Cardiac muscle cell (in vitro differentiated cells and primary cell): Measurements from ENCODE around the gene MFAP5. TPM values are rescaled to one million over a fixed set of nuclear protein-coding genes. Genes with fewer than 3 reads are reported as not detected.
A peak's percentile ranks its signal among the peaks of the same experiment; 100 is the strongest.
"Not testable (repeated sequence)": the region's sequence is repeated elsewhere in the genome, so short reads cannot be mapped to it uniquely, and the experiment has no call there.

Source experiments
- DNase-seq, 2 donors: peaks; one replicate each; pipeline versions ENCODE4 v3.0.0 to v3.0.0-alpha.2; 2010 to 2017; ENCODE audit warnings: low read depth in 1 of 2, low spot score in 1 of 2
- H3K27ac ChIP-seq: fragments of 200-600 bp; sonication (generic); 2 replicates; pipeline ENCODE4 v1.5.1; 2016
- H3K27me3 ChIP-seq: fragments of 200-600 bp; sonication (generic); 2 replicates; pipeline ENCODE4 v1.6.0; 2016; ENCODE audit warnings: control low read depth
- H3K36me3 ChIP-seq: fragments of 200-600 bp; sonication (generic); 2 replicates; pipeline ENCODE4 v1.5.1; 2016; ENCODE audit warnings: control low read depth
- H3K4me1 ChIP-seq: fragments of 200-600 bp; sonication (generic); 2 replicates; pipeline ENCODE4 v1.8.1; 2017; ENCODE audit warnings: low read depth, mild to moderate bottlenecking, mixed run types
- H3K4me3 ChIP-seq: fragments of 200-600 bp; sonication (generic); 2 replicates; pipeline ENCODE4 v1.5.1; 2016; ENCODE audit warnings: mild to moderate bottlenecking
- H3K9me3 ChIP-seq: fragments of 200-600 bp; sonication (generic); 2 replicates; pipeline ENCODE4 v1.5.1; 2017; ENCODE audit warnings: low read depth, mild to moderate bottlenecking, control low read depth
- CTCF ChIP-seq: IDR thresholded peaks from 2 replicates; pipeline ENCODE4 v1.5.1; 2012; ENCODE audit warnings: low read depth, mild to moderate bottlenecking, low read length
- polyA plus RNA-seq: library from polyadenylated mRNA; unstranded; fragments of >200 nt; fragmentation: Nextera tagmentation; extraction: Ambion mirVana; gene quantifications from 2 replicates; pipeline ENCODE4 v1.2.1, GENCODE V29; 2016
- total RNA-seq: library from RNA; depleted of rRNA; stranded (reverse); fragments of >200 nt; gene quantifications from 2 replicates; pipeline ENCODE4 v1.2.3, GENCODE V29; 2016

The MFAP5 gene
- total and polyA plus RNA-seq, 2 experiments from 2014 or later = not detected

- Histone ChIP-seq H3K27ac (peak overlapping the region; percentile 71), H3K4me3 (no peak overlapping the region), H3K4me1 (peaks cover 9% of the 10 kb centered on the region), H3K27me3 (no peaks in the 10 kb centered on the region), H3K36me3 (no peaks in the 10 kb centered on the region), H3K9me3 (no peaks in the 10 kb centered on the region)
- peak in 1 of 2 donors; percentile 44 for DNase-seq
- no peak for TF ChIP-seq CTCF
Measured at GRCh38 chr12:8629486-8630033, 33.1 kb downstream of the MFAP5 start.

GRCh38 chr12:8628731-8629130 lies 33.9 kb downstream of the MFAP5 start:
- Histone ChIP-seq H3K36me3 (no peaks in the 10 kb centered on the region), H3K4me3 (no peak overlapping the region), H3K4me1 (peaks cover 9% of the 10 kb centered on the region), H3K27ac (no peak overlapping the region), H3K9me3 (no peaks in the 10 kb centered on the region), H3K27me3 (no peaks in the 10 kb centered on the region)
- no peak for TF ChIP-seq CTCF
- DNase-seq = no peak

GRCh38 chr12:8624750-8625149 lies 37.9 kb downstream of the MFAP5 start:
- H3K9me3 ChIP-seq, H3K4me1 ChIP-seq, H3K36me3 ChIP-seq, H3K27me3 ChIP-seq, H3K4me3 ChIP-seq, DNase-seq, H3K27ac ChIP-seq: not testable (repeated sequence)

GRCh38 chr12:8622646-8623045 lies 40.0 kb downstream of the MFAP5 start:
- Histone ChIP-seq H3K4me3 (no peak overlapping the region), H3K4me1 (no peaks in the 10 kb centered on the region), H3K27ac (no peak overlapping the region), H3K9me3 (no peaks in the 10 kb centered on the region), H3K36me3 (no peaks in the 10 kb centered on the region), H3K27me3 (no peaks in the 10 kb centered on the region)
- TF ChIP-seq CTCF = no peak
- no peak for DNase-seq

- TF ChIP-seq CTCF = no peak
- Histone ChIP-seq H3K27me3 (no peaks in the 10 kb centered on the region), H3K27ac (no peak overlapping the region), H3K36me3 (no peaks in the 10 kb centered on the region), H3K4me1 (peaks cover 3% of the 10 kb centered on the region), H3K4me3 (no peak overlapping the region), H3K9me3 (no peaks in the 10 kb centered on the region)
- DNase-seq = no peak
Measured at GRCh38 chr12:8615206-8615605, 47.4 kb downstream of the MFAP5 start.

- not testable (repeated sequence) for H3K27ac ChIP-seq, H3K36me3 ChIP-seq, H3K27me3 ChIP-seq, H3K4me1 ChIP-seq, H3K9me3 ChIP-seq, H3K4me3 ChIP-seq, DNase-seq
Measured at GRCh38 chr12:8613881-8614280, 48.7 kb downstream of the MFAP5 start.

- no peaks in the 10 kb centered on the region for H3K27me3 ChIP-seq
- no peak for TF ChIP-seq CTCF
Measured at GRCh38 chr12:8612629-8613028, 50.0 kb downstream of the MFAP5 start, which contains the start of gene AICDA. AICDA (minus strand) TSS chr12:8612859; CDS start chr12:8612767, 92 bp downstream.

More at GRCh38 chr12:8612629-8613028, 50.0 kb downstream of the MFAP5 start, which contains the start of gene AICDA:
- H3K36me3 ChIP-seq = no peaks in the 10 kb centered on the region
- H3K9me3 ChIP-seq = no peaks in the 10 kb centered on the region
- peaks cover 3% of the 10 kb centered on the region for H3K4me1 ChIP-seq
- no peak within 1 kb of the TSS for H3K4me3 ChIP-seq
- DNase-seq = no peak
- H3K27ac ChIP-seq = no peak within 1 kb of the TSS
